ENCODE measurements around the gene KBTBD12.

The KBTBD12 gene

GRCh38 chr3:128036119-128036518 lies 121.1 kb downstream of the KBTBD12 start:
- no peak for DNase-seq

Measured in NCI-H345 (cell line).